Measurements from ENCODE around the gene USP17L17.
"Not testable (repeated sequence)": the region's sequence is repeated elsewhere in the genome, so short reads cannot be mapped to it uniquely, and the experiment has no call there.

USP17L17 gene, protein sequence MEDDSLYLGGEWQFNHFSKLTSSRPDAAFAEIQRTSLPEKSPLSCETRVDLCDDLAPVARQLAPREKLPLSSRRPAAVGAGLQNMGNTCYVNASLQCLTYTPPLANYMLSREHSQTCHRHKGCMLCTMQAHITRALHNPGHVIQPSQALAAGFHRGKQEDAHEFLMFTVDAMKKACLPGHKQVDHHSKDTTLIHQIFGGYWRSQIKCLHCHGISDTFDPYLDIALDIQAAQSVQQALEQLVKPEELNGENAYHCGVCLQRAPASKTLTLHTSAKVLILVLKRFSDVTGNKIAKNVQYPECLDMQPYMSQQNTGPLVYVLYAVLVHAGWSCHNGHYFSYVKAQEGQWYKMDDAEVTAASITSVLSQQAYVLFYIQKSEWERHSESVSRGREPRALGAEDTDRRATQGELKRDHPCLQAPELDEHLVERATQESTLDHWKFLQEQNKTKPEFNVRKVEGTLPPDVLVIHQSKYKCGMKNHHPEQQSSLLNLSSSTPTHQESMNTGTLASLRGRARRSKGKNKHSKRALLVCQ

DNA sequence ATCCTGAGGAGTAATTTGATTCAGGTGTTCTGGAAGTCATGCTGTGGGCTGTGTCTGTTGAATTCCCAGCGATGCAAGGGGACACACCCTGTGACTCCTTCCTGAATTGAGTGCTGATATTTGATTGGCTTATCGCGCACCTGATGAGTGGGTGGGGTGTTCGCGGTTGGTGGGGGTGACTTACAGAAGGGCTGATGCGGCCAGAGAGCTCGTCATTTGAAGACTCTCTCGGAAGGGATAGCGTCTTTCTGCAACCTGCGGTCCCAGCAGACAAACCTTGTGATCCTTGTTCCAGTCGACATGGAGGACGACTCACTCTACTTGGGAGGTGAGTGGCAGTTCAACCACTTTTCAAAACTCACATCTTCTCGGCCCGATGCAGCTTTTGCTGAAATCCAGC lies at the start of gene USP17L17:
Gene USP17L17 (plus strand): TSS at position 301 of the 400 bp plus-strand sequence. CDS start 0 bp downstream, at position 301.
- H3K4me3 ChIP-seq (ENCODE audit: low read depth, low read length), result not testable (repeated sequence)

DNA sequence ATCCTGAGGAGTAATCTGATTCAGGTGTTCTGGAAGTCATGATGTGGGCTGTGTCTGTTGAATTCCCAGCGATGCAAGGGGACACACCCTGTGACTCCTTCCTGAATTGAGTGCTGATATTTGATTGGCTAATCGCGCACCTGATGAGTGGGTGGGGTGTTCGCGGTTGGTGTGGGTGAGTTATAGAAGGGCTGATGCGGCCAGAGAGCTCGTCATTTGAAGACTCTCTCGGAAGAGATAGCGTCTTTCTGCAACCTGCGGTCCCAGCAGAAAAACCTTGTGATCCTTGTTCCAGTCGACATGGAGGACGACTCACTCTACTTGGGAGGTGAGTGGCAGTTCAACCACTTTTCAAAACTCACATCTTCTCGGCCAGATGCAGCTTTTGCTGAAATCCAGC lies 33.3 kb upstream of the USP17L17 start, which contains the start of gene USP17L10:
Gene USP17L10 (plus strand): TSS at position 301 of the 400 bp plus-strand sequence. CDS start 0 bp downstream, at position 301.
- not testable (repeated sequence) for H3K4me3 ChIP-seq (ENCODE audit: low read depth, low read length)

DNA sequence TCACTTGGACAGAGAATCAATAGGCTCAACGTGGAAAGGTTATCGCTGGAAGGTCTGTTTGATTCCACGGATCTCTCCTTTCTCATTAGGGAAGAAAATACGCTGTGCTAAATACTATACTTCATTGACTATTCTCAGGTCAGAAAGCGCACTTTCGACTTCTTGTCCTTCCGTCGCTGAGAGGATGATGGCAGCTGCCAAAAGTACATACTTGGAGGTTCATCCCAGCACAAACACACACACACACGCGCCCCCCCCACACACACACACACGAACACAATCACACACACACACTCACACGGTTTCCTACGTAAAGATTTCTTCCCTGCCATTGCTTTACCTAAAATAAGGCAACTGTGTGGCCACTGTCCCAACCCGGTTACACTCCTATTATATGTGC lies 29.0 kb upstream of the USP17L17 start:
- H3K4me3 ChIP-seq (ENCODE audit: low read depth, low read length), result not testable (repeated sequence)

DNA sequence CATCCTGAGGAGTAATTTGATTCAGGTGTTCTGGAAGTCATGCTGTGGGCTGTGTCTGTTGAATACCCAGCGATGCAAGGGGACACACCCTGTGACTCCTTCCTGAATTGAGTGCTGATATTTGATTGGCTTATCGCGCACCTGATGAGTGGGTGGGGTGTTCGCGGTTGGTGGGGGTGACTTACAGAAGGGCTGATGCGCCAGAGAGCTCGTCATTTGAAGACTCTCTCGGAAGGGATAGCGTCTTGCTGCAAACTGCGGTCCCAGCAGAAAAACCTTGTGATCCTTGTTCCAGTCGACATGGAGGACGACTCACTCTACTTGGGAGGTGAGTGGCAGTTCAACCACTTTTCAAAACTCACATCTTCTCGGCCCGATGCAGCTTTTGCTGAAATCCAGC lies 28.6 kb upstream of the USP17L17 start, which contains the start of gene USP17L11:
Gene USP17L11 (plus strand): TSS at position 301 of the 400 bp plus-strand sequence. CDS start 0 bp downstream, at position 301.
- H3K4me3 ChIP-seq (ENCODE audit: low read depth, low read length), result not testable (repeated sequence)

DNA sequence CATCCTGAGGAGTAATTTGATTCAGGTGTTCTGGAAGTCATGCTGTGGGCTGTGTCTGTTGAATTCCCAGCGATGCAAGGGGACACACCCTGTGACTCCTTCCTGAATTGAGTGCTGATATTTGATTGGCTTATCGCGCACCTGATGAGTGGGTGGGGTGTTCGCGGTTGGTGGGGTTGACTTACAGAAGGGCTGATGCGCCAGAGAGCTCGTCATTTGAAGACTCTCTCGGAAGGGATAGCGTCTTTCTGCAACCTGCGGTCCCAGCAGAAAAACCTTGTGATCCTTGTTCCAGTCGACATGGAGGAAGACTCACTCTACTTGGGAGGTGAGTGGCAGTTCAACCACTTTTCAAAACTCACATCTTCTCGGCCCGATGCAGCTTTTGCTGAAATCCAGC lies 23.8 kb upstream of the USP17L17 start, which contains the start of gene USP17L12:
Gene USP17L12 (plus strand): TSS at position 301 of the 400 bp plus-strand sequence. CDS start 0 bp downstream, at position 301.
- not testable (repeated sequence) for H3K4me3 ChIP-seq (ENCODE audit: low read depth, low read length)

DNA sequence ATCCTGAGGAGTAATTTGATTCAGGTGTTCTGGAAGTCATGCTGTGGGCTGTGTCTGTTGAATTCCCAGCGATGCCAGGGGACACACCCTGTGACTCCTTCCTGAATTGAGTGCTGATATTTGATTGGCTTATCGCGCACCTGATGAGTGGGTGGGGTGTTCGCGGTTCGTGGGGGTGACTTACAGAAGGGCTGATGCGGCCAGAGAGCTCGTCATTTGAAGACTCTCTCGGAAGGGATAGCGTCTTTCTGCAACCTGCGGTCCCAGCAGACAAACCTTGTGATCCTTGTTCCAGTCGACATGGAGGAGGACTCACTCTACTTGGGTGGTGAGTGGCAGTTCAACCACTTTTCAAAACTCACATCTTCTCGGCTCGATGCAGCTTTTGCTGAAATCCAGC lies 19.1 kb upstream of the USP17L17 start, which contains the start of gene USP17L13:
Gene USP17L13 (plus strand): TSS at position 301 of the 400 bp plus-strand sequence. CDS start 0 bp downstream, at position 301.
- H3K4me3 ChIP-seq (ENCODE audit: low read depth, low read length), result not testable (repeated sequence)

DNA sequence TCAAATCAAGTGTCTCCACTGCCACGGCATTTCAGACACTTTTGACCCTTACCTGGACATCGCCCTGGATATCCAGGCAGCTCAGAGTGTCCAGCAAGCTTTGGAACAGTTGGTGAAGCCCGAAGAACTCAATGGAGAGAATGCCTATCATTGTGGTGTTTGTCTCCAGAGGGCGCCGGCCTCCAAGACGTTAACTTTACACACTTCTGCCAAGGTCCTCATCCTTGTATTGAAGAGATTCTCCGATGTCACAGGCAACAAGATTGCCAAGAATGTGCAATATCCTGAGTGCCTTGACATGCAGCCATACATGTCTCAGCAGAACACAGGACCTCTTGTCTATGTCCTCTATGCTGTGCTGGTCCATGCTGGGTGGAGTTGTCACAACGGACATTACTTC lies 13.4 kb upstream of the USP17L17 start:
- H3K4me3 ChIP-seq (ENCODE audit: low read depth, low read length), result not testable (repeated sequence)

DNA sequence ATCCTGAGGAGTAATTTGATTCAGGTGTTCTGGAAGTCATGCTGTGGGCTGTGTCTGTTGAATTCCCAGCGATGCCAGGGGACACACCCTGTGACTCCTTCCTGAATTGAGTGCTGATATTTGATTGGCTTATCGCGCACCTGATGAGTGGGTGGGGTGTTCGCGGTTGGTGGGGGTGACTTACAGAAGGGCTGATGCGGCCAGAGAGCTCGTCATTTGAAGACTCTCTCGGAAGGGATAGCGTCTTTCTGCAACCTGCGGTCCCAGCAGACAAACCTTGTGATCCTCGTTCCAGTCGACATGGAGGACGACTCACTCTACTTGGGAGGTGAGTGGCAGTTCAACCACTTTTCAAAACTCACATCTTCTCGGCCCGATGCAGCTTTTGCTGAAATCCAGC lies 9.6 kb upstream of the USP17L17 start, which contains the start of gene USP17L15:
Gene USP17L15 (plus strand): TSS at position 301 of the 400 bp plus-strand sequence. CDS start 0 bp downstream, at position 301.
- H3K4me3 ChIP-seq (ENCODE audit: low read depth, low read length), result not testable (repeated sequence)

DNA sequence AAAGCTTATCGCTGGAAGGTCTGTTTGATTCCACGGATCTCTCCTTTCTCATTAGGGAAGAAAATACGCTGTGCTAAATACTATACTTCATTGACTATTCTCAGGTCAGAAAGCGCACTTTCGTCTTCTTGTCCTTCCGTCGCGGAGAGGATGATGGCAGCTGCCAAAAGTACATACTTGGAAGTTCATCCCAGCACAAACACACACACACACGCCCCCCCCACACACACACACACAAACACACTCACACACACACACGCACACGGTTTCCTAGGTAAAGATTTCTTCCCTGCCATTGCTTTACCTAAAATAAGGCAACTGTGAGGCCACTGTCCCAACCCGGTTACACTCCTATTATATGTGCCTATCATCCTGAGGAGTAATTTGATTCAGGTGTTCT lies 5.2 kb upstream of the USP17L17 start:
- H3K4me3 ChIP-seq (ENCODE audit: low read depth, low read length), result not testable (repeated sequence)

DNA sequence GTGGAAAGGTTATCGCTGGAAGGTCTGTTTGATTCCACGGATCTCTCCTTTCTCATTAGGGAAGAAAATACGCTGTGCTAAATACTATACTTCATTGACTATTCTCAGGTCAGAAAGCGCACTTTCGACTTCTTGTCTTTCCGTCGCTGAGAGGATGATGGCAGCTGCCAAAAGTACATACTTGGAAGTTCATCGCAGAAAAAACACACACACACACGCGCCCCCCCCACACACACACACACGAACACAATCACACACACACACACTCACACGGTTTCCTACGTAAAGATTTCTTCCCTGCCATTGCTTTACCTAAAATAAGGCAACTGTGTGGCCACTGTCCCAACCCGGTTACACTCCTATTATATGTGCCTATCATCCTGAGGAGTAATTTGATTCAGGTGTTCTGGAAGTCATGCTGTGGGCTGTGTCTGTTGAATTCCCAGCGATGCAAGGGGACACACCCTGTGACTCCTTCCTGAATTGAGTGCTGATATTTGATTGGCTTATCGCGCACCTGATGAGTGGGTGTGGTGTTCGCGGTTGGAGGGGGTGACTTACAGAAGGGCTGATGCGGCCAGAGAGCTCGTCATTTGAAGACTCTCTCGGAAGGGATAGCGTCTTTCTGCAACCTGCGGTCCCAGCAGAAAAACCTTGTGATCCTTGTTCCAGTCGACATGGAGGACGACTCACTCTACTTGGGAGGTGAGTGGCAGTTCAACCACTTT lies 4.4 kb downstream of the USP17L17 start, which contains the start of gene USP17L18:
Gene USP17L18 (plus strand): TSS at position 678 of the 728 bp plus-strand sequence. CDS start 0 bp downstream, at position 678.
- H3K4me3 ChIP-seq (ENCODE audit: low read depth, low read length), result not testable (repeated sequence)

DNA sequence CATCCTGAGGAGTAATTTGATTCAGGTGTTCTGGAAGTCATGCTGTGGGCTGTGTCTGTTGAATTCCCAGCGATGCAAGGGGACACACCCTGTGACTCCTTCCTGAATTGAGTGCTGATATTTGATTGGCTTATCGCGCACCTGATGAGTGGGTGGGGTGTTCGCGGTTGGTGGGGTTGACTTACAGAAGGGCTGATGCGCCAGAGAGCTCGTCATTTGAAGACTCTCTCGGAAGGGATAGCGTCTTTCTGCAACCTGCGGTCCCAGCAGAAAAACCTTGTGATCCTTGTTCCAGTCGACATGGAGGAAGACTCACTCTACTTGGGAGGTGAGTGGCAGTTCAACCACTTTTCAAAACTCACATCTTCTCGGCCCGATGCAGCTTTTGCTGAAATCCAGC lies 9.4 kb downstream of the USP17L17 start, which contains the start of gene USP17L19:
Gene USP17L19 (plus strand): TSS at position 301 of the 400 bp plus-strand sequence. CDS start 0 bp downstream, at position 301.
- H3K4me3 ChIP-seq (ENCODE audit: low read depth, low read length), result not testable (repeated sequence)

DNA sequence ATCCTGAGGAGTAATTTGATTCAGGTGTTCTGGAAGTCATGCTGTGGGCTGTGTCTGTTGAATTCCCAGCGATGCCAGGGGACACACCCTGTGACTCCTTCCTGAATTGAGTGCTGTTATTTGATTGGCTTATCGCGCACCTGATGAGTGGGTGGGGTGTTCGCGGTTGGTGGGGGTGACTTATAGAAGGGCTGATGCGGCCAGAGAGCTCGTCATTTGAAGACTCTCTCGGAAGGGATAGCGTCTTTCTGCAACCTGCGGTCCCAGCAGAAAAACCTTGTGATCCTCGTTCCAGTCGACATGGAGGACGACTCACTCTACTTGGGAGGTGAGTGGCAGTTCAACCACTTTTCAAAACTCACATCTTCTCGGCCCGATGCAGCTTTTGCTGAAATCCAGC lies 14.1 kb downstream of the USP17L17 start, which contains the start of gene USP17L20:
Gene USP17L20 (plus strand): TSS at position 301 of the 400 bp plus-strand sequence. CDS start 0 bp downstream, at position 301.
- H3K4me3 ChIP-seq (ENCODE audit: low read depth, low read length), result not testable (repeated sequence)

DNA sequence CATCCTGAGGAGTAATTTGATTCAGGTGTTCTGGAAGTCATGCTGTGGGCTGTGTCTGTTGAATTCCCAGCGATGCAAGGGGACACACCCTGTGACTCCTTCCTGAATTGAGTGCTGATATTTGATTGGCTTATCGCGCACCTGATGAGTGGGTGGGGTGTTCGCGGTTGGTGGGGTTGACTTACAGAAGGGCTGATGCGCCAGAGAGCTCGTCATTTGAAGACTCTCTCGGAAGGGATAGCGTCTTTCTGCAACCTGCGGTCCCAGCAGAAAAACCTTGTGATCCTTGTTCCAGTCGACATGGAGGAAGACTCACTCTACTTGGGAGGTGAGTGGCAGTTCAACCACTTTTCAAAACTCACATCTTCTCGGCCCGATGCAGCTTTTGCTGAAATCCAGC lies 18.9 kb downstream of the USP17L17 start, which contains the start of gene USP17L21:
Gene USP17L21 (plus strand): TSS at position 301 of the 400 bp plus-strand sequence. CDS start 0 bp downstream, at position 301.
- H3K4me3 ChIP-seq (ENCODE audit: low read depth, low read length), result not testable (repeated sequence)

DNA sequence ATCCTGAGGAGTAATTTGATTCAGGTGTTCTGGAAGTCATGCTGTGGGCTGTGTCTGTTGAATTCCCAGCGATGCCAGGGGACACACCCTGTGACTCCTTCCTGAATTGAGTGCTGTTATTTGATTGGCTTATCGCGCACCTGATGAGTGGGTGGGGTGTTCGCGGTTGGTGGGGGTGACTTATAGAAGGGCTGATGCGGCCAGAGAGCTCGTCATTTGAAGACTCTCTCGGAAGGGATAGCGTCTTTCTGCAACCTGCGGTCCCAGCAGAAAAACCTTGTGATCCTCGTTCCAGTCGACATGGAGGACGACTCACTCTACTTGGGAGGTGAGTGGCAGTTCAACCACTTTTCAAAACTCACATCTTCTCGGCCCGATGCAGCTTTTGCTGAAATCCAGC lies 23.6 kb downstream of the USP17L17 start, which contains the start of gene USP17L22:
Gene USP17L22 (plus strand): TSS at position 301 of the 400 bp plus-strand sequence. CDS start 0 bp downstream, at position 301.
- not testable (repeated sequence) for H3K4me3 ChIP-seq (ENCODE audit: low read depth, low read length)

DNA sequence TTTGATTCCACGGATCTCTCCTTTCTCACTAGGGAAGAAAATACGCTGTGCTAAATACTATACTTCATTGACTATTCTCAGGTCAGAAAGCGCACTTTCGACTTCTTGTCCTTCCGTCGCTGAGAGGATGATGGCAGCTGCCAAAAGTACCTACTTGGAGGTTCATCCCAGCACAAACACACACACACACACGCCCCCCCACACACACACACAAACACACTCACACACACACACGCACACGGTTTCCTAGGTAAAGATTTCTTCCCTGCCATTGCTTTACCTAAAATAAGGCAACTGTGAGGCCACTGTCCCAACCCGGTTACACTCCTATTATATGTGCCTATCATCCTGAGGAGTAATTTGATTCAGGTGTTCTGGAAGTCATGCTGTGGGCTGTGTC lies 28.0 kb downstream of the USP17L17 start:
- not testable (repeated sequence) for H3K4me3 ChIP-seq (ENCODE audit: low read depth, low read length)

Measured in iPS-11a (cell line).